ENCODE measurements around the gene SUDS3.

The SUDS3 gene

DNA sequence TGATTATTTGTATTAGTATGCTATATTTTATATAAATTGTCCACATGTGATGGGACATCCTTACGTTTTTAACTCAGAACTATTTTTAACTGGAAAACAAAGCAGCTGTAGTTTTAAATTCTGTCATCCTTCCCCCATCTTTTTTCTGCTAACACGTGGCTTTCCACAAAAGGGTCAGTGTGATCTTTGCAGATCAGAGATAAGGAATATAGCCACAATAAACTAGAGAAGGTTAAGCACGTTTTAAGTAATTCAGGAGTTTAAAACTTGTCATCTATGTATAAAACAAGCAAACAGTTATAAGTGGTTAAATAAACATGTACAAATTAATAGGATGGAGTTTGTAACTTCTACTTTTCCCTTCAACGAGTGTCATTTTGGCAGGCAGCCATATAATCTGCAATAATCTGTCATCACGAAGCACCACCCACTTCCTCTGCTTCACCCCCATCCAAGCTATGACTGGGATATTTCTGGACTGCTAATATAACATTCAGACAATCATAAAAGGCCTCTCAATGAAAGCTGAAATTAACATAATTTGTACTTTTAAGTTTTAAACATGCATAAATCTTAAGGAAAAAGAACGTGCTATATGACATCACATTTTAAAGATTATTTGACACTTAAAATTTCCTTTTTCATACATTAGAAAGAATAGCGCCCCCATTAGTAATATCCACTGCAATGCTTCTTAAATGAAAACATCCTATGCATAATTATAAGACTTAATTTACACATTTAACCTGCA, 18.9 kb upstream of the SUDS3 start:
- peak; percentile 82 for DNase-seq

DNA sequence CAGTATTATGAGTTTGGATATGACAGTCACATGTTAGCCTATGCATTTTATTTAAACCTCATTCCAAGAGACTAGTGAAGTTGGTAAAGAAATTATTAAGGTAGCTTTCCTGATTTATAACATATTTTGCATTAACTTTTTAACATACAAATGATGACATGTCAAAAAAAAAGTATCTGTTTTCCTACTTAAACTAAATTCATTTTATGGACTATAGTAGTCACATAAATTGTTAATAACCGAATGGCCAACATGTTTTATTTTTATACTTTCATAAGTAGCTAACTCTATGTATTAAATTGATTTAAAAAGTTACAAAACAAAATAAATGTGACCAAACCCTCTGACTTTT, 18.4 kb upstream of the SUDS3 start:
- no peak for DNase-seq

DNA sequence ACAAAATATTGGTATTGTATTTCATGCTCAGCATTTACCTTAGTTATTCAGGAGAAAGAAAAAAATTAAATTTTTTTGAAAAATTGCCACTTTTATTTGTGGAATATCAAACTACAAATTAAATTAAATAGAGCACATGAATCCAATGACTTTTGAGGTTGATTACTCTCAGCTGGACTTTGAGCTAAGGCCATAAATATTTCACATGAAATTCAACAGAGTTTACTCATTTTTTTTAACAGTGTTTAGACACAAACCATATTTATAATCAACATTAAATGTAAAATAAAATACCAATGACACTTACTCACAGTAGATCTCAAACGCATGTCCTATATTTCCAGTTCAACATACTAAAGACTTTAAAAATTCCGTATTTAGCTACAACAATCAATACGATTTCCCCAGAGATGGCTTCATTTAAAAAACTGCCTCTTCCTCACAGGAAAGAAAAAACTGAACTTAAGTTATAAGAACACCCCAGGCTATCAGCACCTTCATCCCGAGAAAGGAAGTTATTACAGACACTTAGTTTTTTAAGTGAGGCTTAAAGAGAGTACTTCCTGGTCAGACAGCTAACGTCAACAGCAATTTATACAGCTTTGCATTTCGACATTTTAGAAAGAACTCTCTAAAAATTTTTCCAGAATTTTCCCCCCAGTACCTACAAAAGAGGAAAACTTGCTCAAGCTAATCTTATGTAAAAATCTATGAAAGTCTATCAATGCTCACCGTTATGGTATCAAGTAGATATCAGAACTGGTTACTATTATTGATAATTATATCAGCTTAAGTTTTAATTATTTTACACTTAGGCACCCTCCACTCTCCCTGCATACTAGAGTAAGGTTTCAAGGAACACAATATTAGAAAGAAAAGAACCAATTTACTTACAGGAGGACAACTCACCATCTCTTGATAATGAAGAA, 17.5 kb upstream of the SUDS3 start:
- DNase-seq, result no peak

DNA sequence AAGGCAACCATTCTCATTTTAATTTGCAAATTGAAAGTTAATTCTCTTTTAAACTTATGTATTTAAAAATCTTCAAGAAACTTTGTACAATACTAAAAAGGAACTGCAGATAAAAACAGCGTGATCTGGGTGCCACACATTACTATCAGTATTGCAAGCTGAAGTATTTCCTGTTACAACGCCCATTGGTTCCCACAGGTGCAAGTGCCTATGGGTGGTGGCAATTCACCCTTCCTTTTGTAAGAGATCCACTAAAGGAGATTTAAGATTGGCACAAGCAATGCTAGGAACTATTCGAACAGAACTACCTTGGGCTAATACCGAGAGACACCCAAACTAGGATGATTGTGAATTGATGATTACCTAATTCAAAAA, 16.8 kb upstream of the SUDS3 start:
- DNase-seq, result no peak

DNA sequence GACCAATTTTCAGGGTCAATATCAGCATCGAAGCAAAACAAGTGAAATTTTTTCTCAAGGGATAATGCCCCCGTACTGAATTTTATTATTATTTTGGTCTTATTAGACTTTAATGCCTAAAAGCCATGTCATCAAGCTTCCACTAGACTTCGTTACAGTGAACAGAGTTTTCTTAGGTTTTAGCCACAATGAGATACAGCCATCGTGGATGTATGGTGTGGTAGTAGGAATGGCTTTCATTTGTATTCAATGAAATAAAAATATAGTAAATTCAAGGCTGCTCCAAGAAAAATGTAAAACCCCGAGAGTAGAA, 15.3 kb upstream of the SUDS3 start:
- no peak for DNase-seq

DNA sequence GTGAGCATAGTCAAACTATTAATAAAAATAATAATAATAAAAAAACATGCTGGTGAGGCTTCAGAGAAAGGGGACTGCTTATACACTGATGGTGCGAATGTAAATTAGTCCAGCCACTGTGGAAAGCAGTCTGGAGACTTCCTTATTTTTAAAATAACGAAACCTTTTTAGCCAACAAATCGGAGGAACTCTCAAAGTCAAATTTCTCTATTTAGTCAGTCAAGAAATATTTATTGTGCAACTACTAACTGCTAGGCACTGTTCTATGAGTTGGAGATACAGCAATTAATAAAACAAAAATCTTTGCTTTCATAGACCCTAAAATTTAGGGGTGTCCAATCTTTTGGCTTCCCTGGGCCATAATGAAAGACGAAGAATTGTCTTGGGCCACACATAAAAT, 14.5 kb upstream of the SUDS3 start:
- no peak for DNase-seq

DNA sequence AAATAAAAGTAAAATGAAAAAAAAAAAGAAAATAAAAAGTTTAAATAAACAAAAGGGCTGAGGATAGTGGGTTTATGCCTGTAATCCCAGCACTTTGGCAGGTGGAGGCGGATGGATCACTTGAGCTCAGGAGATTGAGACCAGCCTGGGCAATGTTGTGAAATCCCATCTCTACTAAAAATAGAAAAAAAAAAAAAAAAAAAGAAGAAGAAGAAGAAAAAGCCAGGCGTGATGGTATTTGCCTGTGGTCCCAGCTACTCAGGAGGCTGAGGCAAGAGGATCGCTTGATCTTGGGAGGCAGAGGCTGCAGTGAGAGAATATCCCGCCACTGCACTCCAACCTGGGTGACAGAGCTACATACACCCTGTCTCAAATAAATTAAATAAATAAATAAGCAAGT, 7.5 kb upstream of the SUDS3 start:
- DNase-seq, result no peak

DNA sequence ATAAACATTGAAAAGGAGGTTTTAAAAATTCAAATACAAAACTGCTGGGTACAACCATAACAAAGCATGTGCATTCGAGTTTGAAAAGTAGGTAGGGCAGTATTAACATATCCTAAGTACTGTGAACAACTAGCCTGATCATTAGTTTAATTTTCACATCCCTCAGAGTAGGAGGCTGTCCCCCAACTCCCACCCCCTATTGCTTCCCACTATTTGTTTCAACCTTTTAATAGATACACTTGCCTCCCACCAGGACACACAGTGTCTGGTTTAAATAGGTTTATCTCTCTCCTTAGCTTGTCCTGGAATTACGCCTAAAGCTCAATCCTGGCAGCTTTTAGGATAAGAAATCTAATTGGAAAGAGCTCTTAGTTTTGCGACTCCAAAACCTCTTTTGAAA, 5.8 kb upstream of the SUDS3 start:
- no peak for DNase-seq

DNA sequence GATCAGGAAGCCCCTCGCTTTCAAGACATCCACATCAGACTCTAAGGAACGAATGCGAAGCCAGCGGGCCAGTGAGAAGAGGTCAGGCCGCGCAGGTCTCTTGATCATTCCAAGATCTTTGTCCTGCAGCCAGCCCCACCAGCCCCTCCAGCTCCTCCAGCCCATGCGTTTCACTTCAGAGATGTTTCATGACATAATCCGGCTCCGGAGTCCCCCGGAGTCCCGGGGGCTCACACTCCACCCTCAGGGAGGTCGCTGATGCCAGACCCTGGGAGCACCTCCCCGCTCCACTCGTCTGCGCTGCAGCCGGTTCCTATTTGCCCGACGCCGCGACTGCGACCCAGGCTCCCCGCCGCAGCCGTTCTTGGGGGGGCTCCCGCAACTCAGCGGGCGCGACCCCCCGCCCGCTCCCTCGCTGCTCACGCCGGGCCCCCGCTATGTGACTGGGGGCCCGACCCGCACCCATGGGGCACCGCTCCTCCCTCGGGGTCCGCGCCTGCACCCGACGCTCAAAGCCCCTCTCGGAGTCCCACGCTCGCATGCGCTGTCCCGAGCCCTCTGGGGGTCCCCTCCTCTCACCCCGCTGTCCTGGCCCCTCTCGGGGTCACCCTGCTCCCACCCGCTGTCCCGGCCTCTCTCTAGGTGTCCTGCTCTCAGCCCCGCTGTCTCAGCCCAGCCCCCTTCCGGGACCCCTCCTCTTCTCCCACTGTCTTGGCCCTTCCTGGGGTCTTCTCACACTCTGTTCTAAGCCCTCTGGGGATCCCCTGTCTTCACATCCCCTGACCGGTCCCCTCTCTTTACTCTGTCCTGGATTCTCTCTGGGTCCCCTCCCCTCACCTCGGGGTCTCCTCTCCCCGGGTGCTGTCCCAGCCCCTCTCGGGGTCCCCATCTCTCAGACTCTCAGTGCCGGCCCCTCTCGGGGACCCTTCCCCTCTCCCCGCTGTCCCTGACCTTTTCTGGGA, 4.8 kb upstream of the SUDS3 start:
- DNase-seq, result no peak

DNA sequence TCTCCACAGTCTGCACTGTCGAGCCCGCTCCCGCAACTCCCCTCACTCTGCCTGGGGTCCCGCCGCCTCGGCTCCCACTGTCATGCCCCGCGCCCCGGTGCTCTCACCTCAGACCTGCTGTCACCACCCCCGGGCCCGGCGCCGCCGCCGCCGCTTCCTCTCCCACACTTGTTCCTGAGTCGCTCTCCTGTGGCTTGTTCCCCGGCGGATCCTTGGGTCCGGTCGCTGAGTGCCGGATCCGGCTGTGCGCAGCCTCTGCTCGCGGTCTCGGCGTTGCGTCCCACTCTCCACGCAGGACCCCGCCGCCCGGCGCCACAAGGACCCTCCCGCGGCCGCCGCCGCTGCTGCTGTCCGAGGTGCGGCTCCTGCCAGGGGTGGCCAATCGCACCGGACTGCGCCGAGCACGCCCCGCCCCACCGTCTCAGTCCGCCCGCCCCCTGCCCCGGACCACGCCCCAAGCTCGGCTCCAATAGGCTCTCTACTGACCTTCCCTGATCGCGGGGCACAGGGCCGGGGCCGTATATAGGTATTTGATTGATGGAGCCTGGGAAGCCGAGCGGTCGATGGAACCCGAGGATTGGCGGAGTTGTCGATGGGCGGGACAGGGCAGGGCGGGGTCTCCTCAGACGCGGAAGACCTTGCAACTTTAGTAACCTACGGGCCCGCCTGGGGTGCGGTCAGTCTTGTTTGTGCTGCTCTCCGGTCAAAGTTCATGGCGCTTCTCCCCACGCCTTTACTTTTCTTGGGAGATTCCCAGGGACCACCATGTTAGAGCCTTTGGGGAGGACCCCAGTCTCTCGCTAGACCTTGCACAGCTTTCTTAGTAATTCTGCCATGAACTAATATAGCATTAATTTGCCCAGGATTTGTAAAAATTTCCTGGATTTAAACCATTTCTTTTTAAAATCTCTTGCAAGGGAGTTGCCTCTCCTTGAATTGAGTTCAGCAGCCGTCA, 3.5 kb upstream of the SUDS3 start, which contains the start of gene TAOK3:
TSS of gene TAOK3 (minus strand) at position 367 of the 955 bp plus-strand sequence. CDS start 117,340 bp downstream, outside the sequence.
- DNase-seq, result peak; percentile 95

DNA sequence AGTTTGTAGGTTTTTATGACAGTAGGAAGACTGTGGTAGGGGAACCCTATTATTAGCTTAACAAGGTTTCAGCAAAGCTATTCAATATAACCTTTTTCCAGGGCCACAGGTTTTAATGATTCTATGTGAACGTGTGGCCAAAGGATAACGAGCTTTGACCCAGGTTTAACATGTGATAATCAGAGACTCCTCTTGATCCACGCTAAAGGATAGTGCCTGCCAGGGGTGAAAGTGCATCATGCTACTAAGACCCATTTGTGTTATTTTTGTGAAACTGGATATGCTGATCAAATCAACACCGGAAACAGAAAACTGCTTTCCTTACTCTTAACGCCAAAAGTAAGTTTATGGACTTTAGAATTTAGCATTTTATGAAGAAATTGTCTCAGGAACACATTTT, 2.7 kb upstream of the SUDS3 start:
- DNase-seq, result no peak

DNA sequence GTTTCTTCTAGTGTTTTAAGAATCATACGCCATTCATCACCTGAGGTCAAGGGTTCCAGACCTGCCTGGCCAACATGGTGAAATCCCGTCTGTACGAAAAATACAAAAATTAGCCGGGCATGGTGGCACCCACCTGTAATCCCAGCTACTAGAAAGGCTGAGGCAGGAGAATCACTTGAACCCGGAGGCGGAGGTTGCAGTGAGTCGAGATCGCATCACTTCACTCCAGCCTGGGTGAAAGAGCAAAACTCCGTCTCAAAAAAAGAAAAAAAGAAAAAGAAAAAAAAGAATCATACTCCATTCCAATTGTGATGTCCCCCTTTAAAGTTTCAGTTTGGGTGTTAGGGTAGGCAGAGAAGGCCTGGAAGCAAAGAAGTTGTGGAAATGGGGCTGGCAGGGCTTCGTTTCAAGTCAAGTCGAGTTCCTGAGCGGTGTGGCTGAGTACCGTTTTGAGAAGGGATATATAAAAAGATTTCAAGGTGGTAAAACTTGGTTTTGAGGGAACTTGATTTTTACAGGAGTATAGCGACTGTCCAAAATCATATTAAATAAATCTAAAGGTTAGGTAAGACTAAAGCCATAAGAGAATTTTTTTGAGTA, 2.1 kb upstream of the SUDS3 start:
- no peak for DNase-seq

DNA sequence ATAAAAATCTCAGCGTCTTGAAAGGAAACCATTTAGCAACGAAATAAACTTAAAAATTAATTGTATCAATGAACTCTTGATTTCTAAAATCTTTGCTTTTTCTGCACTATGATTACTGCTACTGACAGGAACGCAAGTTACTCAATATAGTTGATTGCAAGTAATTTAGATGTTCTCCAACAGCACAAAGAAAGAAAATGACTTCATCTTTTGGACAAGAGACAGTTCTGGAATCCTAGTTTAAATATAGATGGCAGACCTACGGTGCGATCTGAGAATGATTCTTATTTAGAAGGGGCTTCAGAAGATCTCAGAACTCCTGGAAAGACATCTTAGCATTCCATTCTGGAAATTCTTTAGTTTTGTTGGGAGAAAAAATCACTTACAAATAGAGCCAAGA, 1.4 kb upstream of the SUDS3 start:
- DNase-seq, result no peak

DNA sequence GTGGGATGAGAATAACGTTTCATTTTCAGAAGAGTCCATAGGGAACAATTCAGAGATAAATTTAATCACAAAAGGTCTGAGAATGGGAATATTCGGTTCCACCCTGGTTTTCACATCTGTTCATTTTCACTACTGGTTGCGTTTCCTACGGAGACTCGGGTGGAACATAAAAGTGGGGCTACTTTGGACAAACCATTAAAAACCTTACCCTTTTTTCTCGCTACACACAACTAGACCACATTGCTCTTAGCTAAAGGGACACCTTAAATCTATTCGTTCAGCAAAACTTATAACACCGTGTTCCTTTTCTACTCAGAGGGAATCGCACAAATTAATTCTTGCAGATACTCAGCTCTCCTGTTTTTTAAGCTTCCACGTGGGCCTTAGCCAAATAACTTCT, 1.0 kb upstream of the SUDS3 start:
- DNase-seq, result no peak

DNA sequence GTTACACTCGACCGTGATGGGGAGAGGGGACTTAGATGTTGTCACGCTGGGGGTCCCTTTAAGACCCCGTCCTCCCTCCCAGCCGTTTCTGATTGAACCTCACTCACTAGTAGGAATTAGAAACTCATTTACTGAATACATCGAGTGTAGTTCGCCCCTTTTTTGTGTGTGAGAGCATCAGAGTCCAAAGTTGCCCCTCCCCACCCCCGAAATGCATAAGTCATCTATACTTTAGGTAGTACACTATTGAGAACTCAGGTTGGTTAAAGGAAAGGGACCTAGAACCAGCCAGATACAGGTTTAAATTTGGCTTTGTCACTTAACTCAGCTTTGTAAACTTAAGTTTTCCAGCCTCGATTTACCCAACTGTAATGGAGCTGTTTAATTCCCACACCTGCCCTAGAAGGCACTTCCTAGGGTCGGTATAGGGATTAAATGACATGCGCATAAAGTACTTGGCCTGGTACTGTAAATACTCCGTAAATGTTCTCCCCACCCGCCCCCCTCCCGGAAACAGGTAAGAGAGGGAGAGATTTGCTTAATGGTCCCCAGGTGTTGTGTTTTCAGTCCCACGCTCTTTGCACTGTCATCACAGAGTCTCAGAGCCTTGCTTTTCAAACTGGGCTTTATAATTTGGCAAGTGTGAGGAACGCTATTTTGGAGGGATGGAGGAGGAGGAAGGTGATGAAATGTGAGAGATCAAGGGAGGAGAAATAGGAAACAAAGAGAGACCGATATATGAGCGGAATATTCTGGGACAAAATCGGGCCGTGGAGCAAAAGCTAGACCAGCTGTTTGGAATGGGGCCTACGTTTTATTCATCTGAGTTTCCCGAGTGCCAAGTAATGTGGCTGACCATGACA, 897 bp downstream of the SUDS3 start:
- DNase-seq, result no peak

DNA sequence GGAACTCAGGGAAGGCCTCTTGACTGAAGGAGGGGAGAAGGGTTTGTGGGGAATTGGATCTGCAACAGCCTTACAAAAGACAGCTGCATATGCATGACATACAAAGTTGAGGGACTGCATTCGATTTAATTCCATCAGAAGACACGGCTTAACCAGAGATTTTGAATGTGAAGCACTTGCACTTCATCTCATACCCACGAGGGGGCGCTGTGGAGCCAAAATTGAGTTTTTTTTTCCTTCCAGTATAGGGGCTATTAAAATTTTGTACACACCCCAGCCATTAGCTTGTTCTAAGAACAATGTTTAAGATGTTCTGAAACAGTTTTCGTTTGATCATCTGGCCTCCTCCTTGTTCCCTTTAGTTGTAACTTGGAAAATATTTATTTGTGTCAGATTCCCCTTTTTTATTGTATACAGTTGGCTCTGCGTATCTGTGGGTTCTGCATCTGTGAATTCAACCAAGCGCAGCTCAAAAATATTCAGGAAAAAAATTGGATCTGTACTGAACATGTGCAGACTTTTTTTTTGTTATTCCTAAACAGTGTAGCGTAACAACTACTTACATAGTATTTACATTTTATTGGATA, 1.6 kb downstream of the SUDS3 start:
- DNase-seq, result peak; percentile 52

DNA sequence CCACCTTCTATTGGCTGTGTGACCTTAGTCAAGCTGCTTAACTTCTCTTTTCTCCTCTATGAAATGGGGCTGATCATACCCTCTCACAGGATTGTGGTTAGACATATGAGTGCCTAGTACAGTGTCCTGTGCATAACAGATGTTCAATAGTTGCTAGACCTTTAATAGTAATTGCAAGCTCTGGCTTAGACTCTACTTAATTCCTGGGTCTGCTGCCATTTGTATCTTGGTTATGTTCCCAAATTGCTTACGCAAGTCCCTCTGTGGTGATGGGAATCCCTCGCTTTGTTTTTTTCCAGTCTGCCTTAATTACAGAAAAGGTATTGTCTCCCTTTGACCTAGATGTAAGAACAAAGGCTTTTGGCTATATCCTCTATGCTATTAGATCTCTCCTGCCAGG, 15.1 kb downstream of the SUDS3 start:
- DNase-seq, result no peak

DNA sequence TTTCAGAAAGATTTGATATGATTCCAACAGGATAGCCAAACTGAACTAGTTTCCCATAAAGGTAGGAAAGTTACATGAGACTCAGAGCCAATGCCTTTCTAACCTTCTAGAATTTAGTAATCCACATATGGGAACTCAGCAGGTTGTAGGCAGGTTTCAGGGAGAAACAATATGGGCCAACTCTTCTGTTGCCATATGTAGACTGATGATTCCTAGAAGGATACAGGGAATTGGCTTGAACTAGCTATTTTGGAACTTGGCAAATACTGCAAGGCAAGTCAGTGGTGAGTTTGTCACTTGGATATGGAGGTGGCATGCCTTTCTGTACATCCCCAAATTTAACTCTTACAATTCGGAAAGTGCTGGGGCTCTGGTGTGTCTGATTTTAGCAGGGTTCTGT, 15.5 kb downstream of the SUDS3 start:
- no peak for DNase-seq

DNA sequence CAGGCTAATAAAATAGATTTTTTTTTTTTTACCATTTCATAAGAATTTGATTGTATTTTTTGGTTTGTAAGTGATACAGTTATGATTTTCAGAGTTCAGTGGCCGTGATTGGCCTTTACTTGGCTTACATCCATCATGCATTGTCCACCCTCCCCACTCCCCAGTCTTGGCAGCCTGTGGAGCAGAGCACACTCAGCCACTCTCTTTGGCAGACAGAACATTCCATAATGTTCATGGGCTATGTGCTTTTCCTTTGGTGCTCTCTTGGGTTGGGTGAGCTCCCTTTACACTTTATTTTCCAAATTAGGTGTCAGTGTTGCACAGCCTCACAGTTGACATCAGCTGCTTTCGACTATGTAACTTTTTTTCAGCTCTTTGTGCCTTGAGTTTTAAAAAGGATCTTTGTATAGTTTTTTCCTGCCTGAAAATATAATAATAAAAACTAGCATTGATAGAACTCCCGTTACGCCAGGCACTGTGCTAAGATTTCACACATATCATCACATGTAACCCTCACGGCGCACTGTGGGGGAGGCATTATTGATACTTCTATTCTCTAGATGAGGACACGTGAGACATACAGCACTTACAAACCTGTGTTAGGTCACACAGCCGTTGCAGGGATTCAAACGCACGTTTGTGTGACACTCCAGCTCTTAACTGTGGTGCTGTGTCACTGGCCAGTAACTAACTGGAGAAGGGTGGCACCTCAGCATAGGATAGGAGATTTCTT, 21.5 kb downstream of the SUDS3 start:
- DNase-seq, result no peak

DNA sequence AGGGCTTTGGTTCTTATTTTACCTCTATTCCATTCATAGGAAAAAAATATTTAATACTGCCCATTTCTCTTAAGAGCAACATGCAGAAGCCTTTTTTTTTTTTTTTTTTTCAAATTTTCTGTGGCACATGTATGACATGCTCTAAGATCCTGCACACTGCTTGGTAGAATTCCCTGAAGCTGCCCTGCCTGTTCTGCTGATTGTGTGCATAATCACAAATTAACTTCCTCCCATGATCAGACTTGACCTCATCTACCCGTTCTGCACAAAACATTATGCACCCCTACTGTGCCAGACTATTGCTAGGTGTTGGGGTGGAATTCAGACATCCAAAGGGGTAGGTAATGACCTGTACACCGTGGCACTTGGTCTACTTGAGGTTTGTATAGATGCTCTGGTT, 22.2 kb downstream of the SUDS3 start:
- no peak for DNase-seq

Measured in KG1 (cell line).